Suprapubic skin (tissue), 4 donors: ENCODE results near the gene NR2F1. TPM values are rescaled to one million over a fixed set of nuclear protein-coding genes. Genes with fewer than 3 reads are reported as not detected.

ENCODE experiments used
- DNase-seq, 2 donors: peaks; one replicate each; pipeline ENCODE4 v3.0.0-alpha.2; 2019; ENCODE audit warnings: low spot score in 2 of 2
- H3K27ac ChIP-seq: fragments of 200-600 bp; sonication (generic); one replicate; pipeline ENCODE4 v1.5.1; 2019
- H3K27me3 ChIP-seq: fragments of 200-600 bp; sonication (generic); one replicate; pipeline ENCODE4 v1.5.1; 2019
- H3K36me3 ChIP-seq: fragments of 200-600 bp; sonication (generic); one replicate; pipeline ENCODE4 v1.5.1; 2019
- H3K4me1 ChIP-seq: fragments of 200-600 bp; sonication (generic); one replicate; pipeline ENCODE4 v1.5.1; 2019
- H3K4me3 ChIP-seq: fragments of 200-600 bp; sonication (generic); one replicate; pipeline ENCODE4 v1.5.1; 2019; ENCODE audit warnings: mild to moderate bottlenecking
- H3K9me3 ChIP-seq: fragments of 200-600 bp; sonication (generic); one replicate; pipeline ENCODE4 v1.5.1; 2019
- CTCF ChIP-seq, 2 donors: fragments of 200-600 bp in 1 of 2; fragments of 450-650 bp in 1 of 2; sonication (generic) in 1 of 2; IDR thresholded peaks; one replicate each; pipeline ENCODE4 v1.5.1; 2016 to 2019; ENCODE audit warnings: antibody characterized with exemption in 2 of 2, mild to moderate bottlenecking in 1 of 2, moderate library complexity in 1 of 2
- EP300 ChIP-seq: sonication (generic); formaldehyde crosslinking; IDR thresholded peaks from one replicate; pipeline ENCODE4 v1.6.1; 2017; ENCODE audit warnings: antibody characterized with exemption
- POLR2A ChIP-seq, 2 donors: fragments of 450-650 bp; IDR thresholded peaks; one replicate each; pipeline ENCODE4 v1.6.1; 2017; ENCODE audit warnings: antibody characterized with exemption in 2 of 2, mild to moderate bottlenecking in 2 of 2, moderate library complexity in 2 of 2
- POLR2AphosphoS5 ChIP-seq, 3 donors: sonication (generic); formaldehyde crosslinking; IDR thresholded peaks; one replicate each; pipeline ENCODE4 v1.6.1; 2017; ENCODE audit warnings: antibody characterized with exemption in 3 of 3
- WGBS: methylation state at CpG from one replicate; pipeline ENCODE4 v1.1.5; 2018; 5-methylcytosine and 5-hydroxymethylcytosine counted together
- total RNA-seq, 4 donors: library from RNA; depleted of rRNA; stranded (reverse); fragments of >200 nt; gene quantifications; one replicate each; pipeline ENCODE4 v1.1.0, GENCODE V29; 2016

The NR2F1 gene
- total RNA-seq, 4 donors from 2014 or later, result 0.49 to 3.1 (median 1.3) TPM

- Histone ChIP-seq H3K27ac (no peak overlapping the region), H3K36me3 (no peaks in the 10 kb centered on the region), H3K4me3 (peak overlapping the region; percentile 26), H3K9me3 (no peaks in the 10 kb centered on the region), H3K4me1 (peaks cover 23% of the 10 kb centered on the region), H3K27me3 (peaks cover 86% of the 10 kb centered on the region)
- TF ChIP-seq CTCF (IDR thresholded peaks at IDR 0.05) (no peak), POLR2AphosphoS5 (IDR thresholded peaks at IDR 0.05) (no peak)
- WGBS, result 34% methylated on average over 3 of the region's 40 CpGs
- no peak for DNase-seq
Observed at GRCh38 chr5:93572101-93572607, 10.9 kb upstream of the NR2F1 start.

GRCh38 chr5:93572608-93573353, 10.2 kb upstream of the NR2F1 start:
- 11% methylated on average over 44 of the region's 45 CpGs for WGBS
- H3K4me1 ChIP-seq, result peaks cover 23% of the 10 kb centered on the region
- no peaks in the 10 kb centered on the region for H3K9me3 ChIP-seq
- H3K27me3 ChIP-seq, result peaks cover 89% of the 10 kb centered on the region
- no peaks in the 10 kb centered on the region for H3K36me3 ChIP-seq
- H3K4me3 ChIP-seq, result peak overlapping the region; percentile 26
- no peak for TF ChIP-seq CTCF (IDR thresholded peaks at IDR 0.05)
- TF ChIP-seq EP300, result no peak
- TF ChIP-seq POLR2A (IDR thresholded peaks at IDR 0.05), result no peak
- no peak for TF ChIP-seq POLR2AphosphoS5 (IDR thresholded peaks at IDR 0.05)
- DNase-seq, result no peak
- no peak overlapping the region for H3K27ac ChIP-seq

- H3K9me3 ChIP-seq, result no peaks in the 10 kb centered on the region
- WGBS, result 43% methylated on average over 32 of the region's 32 CpGs
- H3K4me3 ChIP-seq, result peak overlapping the region; percentile 26
Observed at GRCh38 chr5:93573354-93574351, 9.4 kb upstream of the NR2F1 start.

GRCh38 chr5:93574491-93575305, 8.3 kb upstream of the NR2F1 start:
- H3K36me3 ChIP-seq, result no peaks in the 10 kb centered on the region
- 38% methylated on average over 12 of the region's 12 CpGs for WGBS
- peaks cover 33% of the 10 kb centered on the region for H3K4me1 ChIP-seq
- no peak overlapping the region for H3K27ac ChIP-seq
- TF ChIP-seq CTCF (IDR thresholded peaks at IDR 0.05), result no peak
- no peak for TF ChIP-seq POLR2AphosphoS5 (IDR thresholded peaks at IDR 0.05)
- TF ChIP-seq EP300, result no peak
- no peak for TF ChIP-seq POLR2A (IDR thresholded peaks at IDR 0.05)
- no peak overlapping the region for H3K4me3 ChIP-seq
- DNase-seq, result no peak
- H3K9me3 ChIP-seq, result no peaks in the 10 kb centered on the region
- peaks cover 91% of the 10 kb centered on the region for H3K27me3 ChIP-seq

More at GRCh38 chr5:93573354-93574351, 9.4 kb upstream of the NR2F1 start:
- Histone ChIP-seq H3K4me1 (peaks cover 23% of the 10 kb centered on the region), H3K27me3 (peaks cover 89% of the 10 kb centered on the region), H3K36me3 (no peaks in the 10 kb centered on the region), H3K27ac (no peak overlapping the region)
- TF ChIP-seq POLR2AphosphoS5 (IDR thresholded peaks at IDR 0.05), result no peak
- no peak for TF ChIP-seq CTCF (IDR thresholded peaks at IDR 0.05)
- no peak for TF ChIP-seq EP300
- no peak for TF ChIP-seq POLR2A (IDR thresholded peaks at IDR 0.05)
- DNase-seq, result no peak
